Mesenchymal stem cell (in vitro differentiated cells and primary cell): ENCODE results near the gene FLYWCH1.

ENCODE experiments used
- DNase-seq: peaks from one replicate; pipeline ENCODE4 v3.0.0-alpha.2; 2013
- H2AFZ ChIP-seq: one replicate; pipeline ENCODE4 v1.6.1; 2013; ENCODE audit warnings: low read depth, mild to moderate bottlenecking, control low read depth, inconsistent platforms, low read length, moderate library complexity
- H2AK5ac ChIP-seq: 2 replicates; pipeline ENCODE4 v1.6.1; 2013; ENCODE audit warnings: low read length, moderate library complexity, mild to moderate bottlenecking, inconsistent platforms; ENCODE audit not compliant: severe bottlenecking
- H2BK120ac ChIP-seq: one replicate; pipeline ENCODE4 v1.6.1; 2013; ENCODE audit warnings: low read depth, mild to moderate bottlenecking, inconsistent platforms, low read length, moderate library complexity
- H2BK12ac ChIP-seq, 2 experiments: one replicate each; pipeline ENCODE4 v1.6.1; 2013; ENCODE audit warnings: inconsistent platforms in 2 of 2, low read length in 2 of 2, mild to moderate bottlenecking in 2 of 2, moderate library complexity in 2 of 2, control low read depth in 1 of 2
- H2BK15ac ChIP-seq: one replicate; pipeline ENCODE4 v1.6.1; 2013; ENCODE audit warnings: mild to moderate bottlenecking, low read depth, inconsistent platforms; ENCODE audit not compliant: poor library complexity, severe bottlenecking
- H2BK5ac ChIP-seq: 2 replicates; pipeline ENCODE4 v1.6.1; 2013; ENCODE audit warnings: low read depth, mild to moderate bottlenecking, low read length, control low read depth, inconsistent platforms; ENCODE audit not compliant: poor library complexity, severe bottlenecking
- H3K14ac ChIP-seq, 2 experiments: one replicate each; pipeline ENCODE4 v1.6.1; 2013; ENCODE audit warnings: inconsistent platforms in 2 of 2, low read length in 2 of 2, control low read depth in 1 of 2, mild to moderate bottlenecking in 1 of 2, moderate library complexity in 1 of 2
- H3K18ac ChIP-seq, 2 experiments: one replicate each; pipeline ENCODE4 v1.6.1; 2013; ENCODE audit warnings: inconsistent platforms in 2 of 2, low read length in 2 of 2, control low read depth in 1 of 2, low read depth in 1 of 2, mild to moderate bottlenecking in 1 of 2
- H3K23ac ChIP-seq, 2 experiments: one replicate each; pipeline ENCODE4 v1.6.1; 2013; ENCODE audit warnings: inconsistent platforms in 2 of 2, low read length in 2 of 2, mild to moderate bottlenecking in 2 of 2, moderate library complexity in 2 of 2, control low read depth in 1 of 2
- H3K27ac ChIP-seq: 2 replicates; pipeline ENCODE4 v1.5.1; 2013; ENCODE audit warnings: mild to moderate bottlenecking, moderate library complexity, low read length, control low read depth, inconsistent platforms; ENCODE audit not compliant: poor library complexity, severe bottlenecking
- H3K27me3 ChIP-seq, 2 experiments: 2 replicates each; pipeline versions ENCODE4 v1.6.1 to v1.7.0; 2013; ENCODE audit warnings: low read length in 2 of 2, mild to moderate bottlenecking in 2 of 2, moderate library complexity in 2 of 2, control low read depth in 1 of 2, inconsistent platforms in 1 of 2; ENCODE audit not compliant: control insufficient read depth in 1 of 2, insufficient read depth in 1 of 2
- H3K36me3 ChIP-seq, 2 experiments: 2 replicates each; pipeline versions ENCODE4 v1.6.1 to v1.7.0; 2013; ENCODE audit warnings: low read length in 2 of 2, control low read depth in 1 of 2, inconsistent platforms in 1 of 2, low read depth in 1 of 2, mild to moderate bottlenecking in 1 of 2; ENCODE audit not compliant: insufficient read depth in 2 of 2, control insufficient read depth in 1 of 2
- H3K4ac ChIP-seq, 2 experiments: one replicate each; pipeline ENCODE4 v1.6.1; 2013; ENCODE audit warnings: inconsistent platforms in 2 of 2, low read length in 2 of 2, mild to moderate bottlenecking in 2 of 2, moderate library complexity in 2 of 2, control low read depth in 1 of 2, low read depth in 1 of 2
- H3K4me1 ChIP-seq: 2 replicates; pipeline ENCODE4 v1.6.1; 2013; ENCODE audit warnings: low read depth, low read length, control low read depth; ENCODE audit not compliant: control insufficient read depth, insufficient read depth
- H3K4me2 ChIP-seq: 2 replicates; pipeline ENCODE4 v1.6.1; 2013; ENCODE audit warnings: low read length, mild to moderate bottlenecking, inconsistent platforms; ENCODE audit not compliant: poor library complexity, severe bottlenecking
- H3K4me3 ChIP-seq, 2 experiments: 2 replicates each; pipeline versions ENCODE4 v1.5.1 to v1.7.0; 2013; ENCODE audit warnings: low read length in 2 of 2, mild to moderate bottlenecking in 2 of 2, control low read depth in 1 of 2, low read depth in 1 of 2; ENCODE audit not compliant: insufficient read depth in 1 of 2
- H3K79me1 ChIP-seq: replicated peaks from 2 replicates; pipeline ENCODE4 v1.6.1; 2013; ENCODE audit warnings: mild to moderate bottlenecking, control low read depth, low read length, inconsistent platforms; ENCODE audit not compliant: poor library complexity, severe bottlenecking
- H3K9ac ChIP-seq: 2 replicates; pipeline ENCODE4 v1.7.0; 2013; ENCODE audit warnings: mild to moderate bottlenecking, low read length, moderate library complexity
- H3K9me3 ChIP-seq: 2 replicates; pipeline ENCODE4 v1.7.0; 2013; ENCODE audit warnings: mild to moderate bottlenecking, low read length; ENCODE audit not compliant: control insufficient read depth
- H4K8ac ChIP-seq: one replicate; pipeline ENCODE4 v1.6.1; 2013; ENCODE audit warnings: inconsistent platforms, mild to moderate bottlenecking, low read length, moderate library complexity
- H4K91ac ChIP-seq: one replicate; pipeline ENCODE4 v1.6.1; 2013; ENCODE audit warnings: mild to moderate bottlenecking, low read length, inconsistent platforms
- WGBS: methylation state at CpG from one replicate; pipeline ENCODE4 v1.1.7; 2013; ENCODE audit warnings: mixed read lengths; 5-methylcytosine and 5-hydroxymethylcytosine counted together

The FLYWCH1 gene

GRCh38 chr16:2981177-2981898 is 69.6 kb downstream of the FLYWCH1 start:
- WGBS, result 44% methylated on average over 26 of the region's 33 CpGs
- no peak overlapping the region for H2BK15ac ChIP-seq
- H3K79me1 ChIP-seq, result peaks cover 20% of the 10 kb centered on the region
- H2BK120ac ChIP-seq, result no peak overlapping the region
- peak overlapping the region; percentile 100 for H4K8ac ChIP-seq
- H2BK5ac ChIP-seq, result no peak overlapping the region
- no peak overlapping the region for H3K23ac ChIP-seq
- no peaks in the 10 kb centered on the region for H3K9me3 ChIP-seq
- no peak overlapping the region for H2AFZ ChIP-seq
- peaks cover 29% of the 10 kb centered on the region for H3K4me1 ChIP-seq
- peak overlapping the region in 1 of 2 experiments; percentile 50 for H3K18ac ChIP-seq
- no peak overlapping the region for H3K27ac ChIP-seq
- no peak overlapping the region for H2AK5ac ChIP-seq
- H3K14ac ChIP-seq, result no peak overlapping the region
- H3K4me3 ChIP-seq, result peak overlapping the region in 1 of 2 experiments; percentile 91
- H3K4me2 ChIP-seq, result peak overlapping the region; percentile 96
- peak overlapping the region; percentile 98 for H3K9ac ChIP-seq
- H3K36me3 ChIP-seq, result peaks cover 0 to 12% of the 10 kb centered on the region in 2 experiments
- peak overlapping the region in 1 of 2 experiments; percentile 11 for H2BK12ac ChIP-seq
- peak overlapping the region in 1 of 2 experiments; percentile 13 for H3K4ac ChIP-seq
- DNase-seq, result peak; percentile 28
- peaks cover 0 to 4% of the 10 kb centered on the region in 2 experiments for H3K27me3 ChIP-seq
- no peak overlapping the region for H4K91ac ChIP-seq

GRCh38 chr16:2981899-2982250 is 70.1 kb downstream of the FLYWCH1 start:
- H3K4me1 ChIP-seq, result peaks cover 29% of the 10 kb centered on the region
- WGBS, result 28% methylated on average over 4 of the region's 4 CpGs

GRCh38 chr16:2982402-2982801 is 70.7 kb downstream of the FLYWCH1 start:
- no peak overlapping the region for H3K18ac ChIP-seq
- no peak overlapping the region for H4K91ac ChIP-seq
- no peak overlapping the region for H3K23ac ChIP-seq
- no peak overlapping the region for H3K4me3 ChIP-seq
- no peak for DNase-seq
- H3K4me1 ChIP-seq, result peaks cover 29% of the 10 kb centered on the region
- no peaks in the 10 kb centered on the region for H3K9me3 ChIP-seq
- no peak overlapping the region for H3K27ac ChIP-seq
- no peak overlapping the region for H2BK120ac ChIP-seq
- WGBS, result 77% methylated on average over 5 of the region's 5 CpGs
- H2AK5ac ChIP-seq, result no peak overlapping the region
- no peak overlapping the region for H3K4me2 ChIP-seq
- no peak overlapping the region for H2BK15ac ChIP-seq
- no peak overlapping the region for H4K8ac ChIP-seq
- no peak overlapping the region for H2AFZ ChIP-seq
- no peak overlapping the region for H2BK5ac ChIP-seq
- peaks cover 0 to 4% of the 10 kb centered on the region in 2 experiments for H3K36me3 ChIP-seq
- H3K14ac ChIP-seq, result no peak overlapping the region
- no peak overlapping the region for H3K4ac ChIP-seq
- H2BK12ac ChIP-seq, result no peak overlapping the region
- H3K27me3 ChIP-seq, result peaks cover 0 to 14% of the 10 kb centered on the region in 2 experiments
- no peak overlapping the region for H3K9ac ChIP-seq
- peaks cover 18% of the 10 kb centered on the region for H3K79me1 ChIP-seq

More at GRCh38 chr16:2981899-2982250, 70.1 kb downstream of the FLYWCH1 start:
- Histone ChIP-seq H3K9ac (no peak overlapping the region), H2BK15ac (no peak overlapping the region), H3K4me2 (no peak overlapping the region), H3K9me3 (no peaks in the 10 kb centered on the region), H3K4ac (peak overlapping the region in 1 of 2 experiments; percentile 69), H2BK5ac (no peak overlapping the region), H4K8ac (peak overlapping the region; percentile 100), H2BK120ac (no peak overlapping the region), H3K23ac (no peak overlapping the region), H2AFZ (no peak overlapping the region), H3K27ac (no peak overlapping the region), H4K91ac (no peak overlapping the region), H2AK5ac (no peak overlapping the region), H3K79me1 (peaks cover 20% of the 10 kb centered on the region), H3K14ac (no peak overlapping the region), H3K36me3 (peaks cover 0 to 6% of the 10 kb centered on the region in 2 experiments), H3K4me3 (peak overlapping the region in 1 of 2 experiments; percentile 91), H3K27me3 (peaks cover 0 to 9% of the 10 kb centered on the region in 2 experiments), H3K18ac (peak overlapping the region in 1 of 2 experiments; percentile 50), H2BK12ac (peak overlapping the region in 1 of 2 experiments; percentile 12)
- no peak for DNase-seq

- Histone ChIP-seq H3K4me1 (peaks cover 32% of the 10 kb centered on the region), H3K14ac (no peak overlapping the region), H4K91ac (no peak overlapping the region), H3K9ac (peak overlapping the region; percentile 59), H3K4ac (no peak overlapping the region), H3K9me3 (no peaks in the 10 kb centered on the region), H3K27ac (no peak overlapping the region), H4K8ac (peak overlapping the region; percentile 32), H2BK120ac (no peak overlapping the region), H3K23ac (no peak overlapping the region), H3K18ac (no peak overlapping the region), H3K36me3 (no peaks in the 10 kb centered on the region), H2BK5ac (no peak overlapping the region), H2BK15ac (no peak overlapping the region), H3K4me3 (peak overlapping the region in 1 of 2 experiments; percentile 53), H2AFZ (peak overlapping the region; percentile 44), H3K79me1 (peaks cover 13% of the 10 kb centered on the region), H3K4me2 (peak overlapping the region; percentile 86), H2BK12ac (no peak overlapping the region), H2AK5ac (no peak overlapping the region), H3K27me3 (peaks cover 9 to 27% of the 10 kb centered on the region in 2 experiments)
- WGBS, result 14% methylated on average over 42 of the region's 42 CpGs
- peak; percentile 71 for DNase-seq
Observed at GRCh38 chr16:2983706-2984136, 72.0 kb downstream of the FLYWCH1 start.
